ENCODE results near the gene MITF. TPM values are rescaled to one million over a fixed set of nuclear protein-coding genes. Genes with fewer than 3 reads are reported as not detected.

MITF gene
- total and polyA plus RNA-seq, 2 of the 4 experiments (the other 2 are of a cell fraction): 6.5 to 16.7 TPM

DNA sequence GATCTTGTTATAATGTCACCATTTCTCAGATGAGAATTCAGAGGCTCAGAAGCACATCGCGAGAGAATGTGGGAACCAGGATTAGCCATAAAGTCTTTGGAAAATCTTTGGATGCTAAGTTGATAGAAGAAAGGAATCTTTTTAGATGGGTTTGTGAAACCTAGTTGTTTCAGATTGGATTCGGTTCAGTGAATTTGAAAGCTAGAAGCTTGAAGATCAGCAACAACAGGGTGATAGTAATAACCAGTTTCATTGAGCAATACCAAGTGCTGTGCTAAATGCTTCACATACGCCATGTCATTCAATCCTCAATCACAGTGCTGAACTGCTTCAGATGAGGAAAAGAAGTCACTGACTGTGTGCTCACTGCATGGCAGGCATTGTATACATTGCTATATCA is 47.4 kb upstream of the MITF start:
- Histone ChIP-seq H3K18ac (ENCODE audit: low read depth, low read length) (peak overlapping the region; percentile 67; the same call in 1 of the 2 replicates), H4K8ac (ENCODE audit: low read depth in 2 of 2, low read length in 2 of 2) (peak overlapping the region in 1 of 2 experiments; percentile 64; a peak in 1 of 4 replicates), H3K56ac (ENCODE audit: extremely low read depth, insufficient read depth, low read length) (no peak overlapping the region), H4K5ac (ENCODE audit: low read depth, low read length) (peak overlapping the region; percentile 62), H3K23ac (ENCODE audit: low read depth, low read length) (peak overlapping the region; percentile 72; the same call in 1 of the 2 replicates), H4K20me1 (ENCODE audit: insufficient read depth, low read length) (no peaks in the 10 kb centered on the region), H3K9me3 (ENCODE audit: control insufficient read depth, insufficient read depth, low read length) (no peaks in the 10 kb centered on the region), H3K79me1 (ENCODE audit: low read depth in 1 of 2, low read length in 2 of 2) (no peaks in the 10 kb centered on the region), H2AK9ac (replicated peaks; ENCODE audit: low read depth, low read length, poor library complexity) (no peak overlapping the region), H3K36me3 (ENCODE audit: control insufficient read depth, insufficient read depth, low read length) (no peaks in the 10 kb centered on the region), H2BK20ac (ENCODE audit: low read depth, low read length) (peak overlapping the region; percentile 86), H3K9ac (ENCODE audit: low read depth, low read length) (no peak overlapping the region), H2BK120ac (ENCODE audit: low read depth, low read length) (peak overlapping the region; percentile 79), H3K4me2 (ENCODE audit: low read depth, low read length) (no peak overlapping the region), H2AFZ (replicated peaks; ENCODE audit: low read length, poor library complexity) (no peak overlapping the region), H3K27ac (ENCODE audit: insufficient read depth, low read length) (no peak overlapping the region), H3K4ac (ENCODE audit: low read depth, low read length) (peak overlapping the region; percentile 72), H3K27me3 (ENCODE audit: control insufficient read depth, insufficient read depth, low read length) (peaks cover 3% of the 10 kb centered on the region), H2BK5ac (ENCODE audit: low read depth, low read length, poor library complexity, severe bottlenecking) (no peak overlapping the region), H3K9me1 (ENCODE audit: insufficient read depth, low read length) (peaks cover 7% of the 10 kb centered on the region; the same call in 1 of the 2 replicates), H3K14ac (replicated peaks; ENCODE audit: low read depth, low read length) (peak overlapping the region; percentile 64; the same call in 1 of the 2 replicates), H2BK15ac (ENCODE audit: low read depth, low read length) (peak overlapping the region; percentile 87; the same call in 2 of the 3 replicates), H3K4me1 (ENCODE audit: control insufficient read depth, insufficient read depth, low read length) (peaks cover 4% of the 10 kb centered on the region), H4K91ac (ENCODE audit: insufficient read depth, low read depth, low read length) (peak overlapping the region; percentile 36; the same call in 1 of the 2 replicates), H2AK5ac (ENCODE audit: low read depth, low read length) (peak overlapping the region; percentile 72; the same call in 1 of the 2 replicates), H3K4me3 (ENCODE audit: insufficient read depth, low read depth, low read length) (no peak overlapping the region)
- intact Hi-C loops (cut with micrococcal nuclease) (loop anchor here (1.0 kb wide), 4 partner anchors 47 to 256 kb away; partner anchors contain the start of gene MITF), dilution Hi-C loops (cut with HindIII; ENCODE audit: low sequenced_read_pairs, unreplicated experiment) (loop anchor here (25.0 kb wide), 1 partner anchor 245 kb away; no protein-coding TSS in a partner anchor), in situ Hi-C loops (cut with MboI; ENCODE audit: low sequenced_read_pairs) (loop anchor here (5.0 kb wide), 3 partner anchors 100 to 255 kb away; no protein-coding TSS in a partner anchor)
- ChIA-PET CTCF (interaction anchor here (0.6 to 2.4 kb wide), 12 partner anchors 8 to 259 kb away, joined by 3 to 19 read pairs (median 4); no protein-coding TSS in a partner anchor), POLR2A (ENCODE audit: unreplicated experiment) (no interaction called here)
- WGBS, 2 experiments (ENCODE audit: extremely low coverage in 2 of 2, insufficient read length in 1 of 2): 100% methylated on average over 1 of the region's 4 CpGs; no CpG with 5 or more reads in 1 of the 2 experiments
- DNase-seq: no peak
- TF ChIP-seq MXI1 (IDR thresholded peaks at IDR 0.05; ENCODE audit: borderline replicate concordance, low read depth, low read length): no peak
- no peak for TF ChIP-seq MAFK (IDR thresholded peaks at IDR 0.05; ENCODE audit: low read depth, low read length)
- no peak for TF ChIP-seq RCOR1 (IDR thresholded peaks at IDR 0.05; ENCODE audit: insufficient replicate concordance, low read length)
- TF ChIP-seq CHD1 (IDR thresholded peaks at IDR 0.05; ENCODE audit: low read depth, low read length): no peak
- TF ChIP-seq, protein P1, sequence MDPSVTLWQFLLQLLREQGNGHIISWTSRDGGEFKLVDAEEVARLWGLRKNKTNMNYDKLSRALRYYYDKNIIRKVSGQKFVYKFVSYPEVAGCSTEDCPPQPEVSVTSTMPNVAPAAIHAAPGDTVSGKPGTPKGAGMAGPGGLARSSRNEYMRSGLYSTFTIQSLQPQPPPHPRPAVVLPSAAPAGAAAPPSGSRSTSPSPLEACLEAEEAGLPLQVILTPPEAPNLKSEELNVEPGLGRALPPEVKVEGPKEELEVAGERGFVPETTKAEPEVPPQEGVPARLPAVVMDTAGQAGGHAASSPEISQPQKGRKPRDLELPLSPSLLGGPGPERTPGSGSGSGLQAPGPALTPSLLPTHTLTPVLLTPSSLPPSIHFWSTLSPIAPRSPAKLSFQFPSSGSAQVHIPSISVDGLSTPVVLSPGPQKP (IDR thresholded peaks at IDR 0.05; ENCODE audit: borderline replicate concordance, low read depth, low read length): no peak
- no peak for TF ChIP-seq NFE2L2 (IDR thresholded peaks at IDR 0.05; ENCODE audit: low read depth, low read length)
- TF ChIP-seq BHLHE40 (IDR thresholded peaks at IDR 0.05; ENCODE audit: low read depth, low read length): no peak
- TF ChIP-seq, protein P2, sequence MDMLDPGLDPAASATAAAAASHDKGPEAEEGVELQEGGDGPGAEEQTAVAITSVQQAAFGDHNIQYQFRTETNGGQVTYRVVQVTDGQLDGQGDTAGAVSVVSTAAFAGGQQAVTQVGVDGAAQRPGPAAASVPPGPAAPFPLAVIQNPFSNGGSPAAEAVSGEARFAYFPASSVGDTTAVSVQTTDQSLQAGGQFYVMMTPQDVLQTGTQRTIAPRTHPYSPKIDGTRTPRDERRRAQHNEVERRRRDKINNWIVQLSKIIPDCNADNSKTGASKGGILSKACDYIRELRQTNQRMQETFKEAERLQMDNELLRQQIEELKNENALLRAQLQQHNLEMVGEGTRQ (IDR thresholded peaks at IDR 0.05; ENCODE audit: low read depth, low read length): no peak
- no peak for TF ChIP-seq POLR2A (IDR thresholded peaks at IDR 0.05; ENCODE audit: low read depth, low read length)
- TF ChIP-seq SMC3 (IDR thresholded peaks at IDR 0.05; ENCODE audit: low read depth, low read length): no peak
- no peak for TF ChIP-seq FOS (IDR thresholded peaks at IDR 0.05; ENCODE audit: low read depth, low read length)
- TF ChIP-seq CEBPB (IDR thresholded peaks at IDR 0.05; ENCODE audit: low read depth, low read length): no peak
- TF ChIP-seq MAZ (IDR thresholded peaks at IDR 0.05; ENCODE audit: borderline replicate concordance, low read depth, low read length): no peak
- no peak for TF ChIP-seq RFX5 (IDR thresholded peaks at IDR 0.05; ENCODE audit: low read depth, low read length)
- no peak for TF ChIP-seq CTCF (conservative IDR thresholded peaks at IDR 0.05; ENCODE audit: low read depth, low read length)
- TF ChIP-seq RAD21 (IDR thresholded peaks at IDR 0.05; ENCODE audit: low read length): no peak
- ATAC-seq (ENCODE audit: low read depth): no peak
- no TSS peak for BruUV-seq (replicated peaks)

Data from IMR-90 (cell line).